AG04449 (cell line): ENCODE results near the gene PNMA1.

Experiments
- CTCF ChIA-PET: fragments of 350-600 bp; formaldehyde crosslinking; extraction: SDS; loops from one replicate; lab custom pipeline; 2021; ENCODE audit warnings: antibody characterized with exemption; lab: Yijun Ruan, JAX
- POLR2A ChIA-PET: fragments of 400-600, 350-600 bp; formaldehyde crosslinking; extraction: SDS; loops from one replicate; lab custom pipeline; 2020; ENCODE audit warnings: antibody characterized with exemption, inconsistent platforms; lab: Yijun Ruan, JAX
- DNase-seq: peaks from one replicate; pipeline ENCODE4 v3.0.0-alpha.2; 2010; ENCODE audit warnings: low read depth, low spot score
- H3K4me3 ChIP-seq: 2 replicates; pipeline ENCODE4 v1.5.1; 2011; ENCODE audit warnings: low read depth, mild to moderate bottlenecking, control low read depth, low read length
- CTCF ChIP-seq: IDR thresholded peaks from one replicate; pipeline ENCODE4 v1.5.1; 2011; ENCODE audit warnings: mild to moderate bottlenecking, moderate library complexity, low read length, control low read depth, inconsistent platforms; ENCODE audit not compliant: insufficient read depth; ENCODE audit errors: missing control alignments

Gene PNMA1

GRCh38 chr14:73723797-73724661 lies 9.8 kb upstream of the PNMA1 start:
- TF ChIP-seq CTCF, result no peak
- peak; percentile 91 for DNase-seq
- no peak overlapping the region for H3K4me3 ChIP-seq
- POLR2A ChIA-PET, result interaction anchor here (0.5 kb wide), 1 partner anchor 122 kb away, joined by 4 read pairs; no protein-coding TSS in a partner anchor
- CTCF ChIA-PET, result interaction anchor here (0.7 to 10.5 kb wide), 17 partner anchors 8 to 144 kb away, joined by 3 to 173 read pairs (median 4); partner anchors contain the start of gene PTGR2

- TF ChIP-seq CTCF, result no peak
- no peak overlapping the region for H3K4me3 ChIP-seq
- ChIA-PET CTCF (interaction anchor here (0.7 to 10.5 kb wide), 15 partner anchors 9 to 144 kb away, joined by 3 to 173 read pairs (median 4); partner anchors contain the start of gene PTGR2), POLR2A (no interaction called here)
- no peak for DNase-seq
Observed at GRCh38 chr14:73723406-73723796, 9.2 kb upstream of the PNMA1 start.

DNA sequence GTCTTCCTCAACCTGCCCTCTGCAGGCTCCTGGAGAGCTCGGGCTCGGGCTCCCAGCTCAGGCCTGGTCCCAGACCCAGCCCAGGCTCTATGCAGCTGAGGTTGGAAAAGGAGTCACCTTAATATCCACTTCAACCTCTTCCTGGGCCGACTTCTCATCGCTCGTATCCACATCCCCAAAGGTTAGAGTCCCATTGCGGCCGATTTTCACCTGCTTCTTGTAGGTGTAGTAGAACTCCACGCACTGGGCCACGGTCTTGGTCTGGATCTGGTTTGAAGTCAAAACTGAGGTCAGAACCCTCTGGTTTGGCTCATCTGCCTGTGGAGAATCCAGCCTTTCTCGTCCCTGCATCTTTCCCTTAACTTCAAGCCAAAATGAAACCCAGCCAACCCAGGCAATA lies 8.4 kb upstream of the PNMA1 start:
- ChIA-PET POLR2A (no interaction called here), CTCF (interaction anchor here (1.0 to 10.5 kb wide), 6 partner anchors 10 to 213 kb away, joined by 3 to 173 read pairs (median 5); no protein-coding TSS in a partner anchor)
- TF ChIP-seq CTCF, result no peak
- H3K4me3 ChIP-seq, result no peak overlapping the region
- no peak for DNase-seq

GRCh38 chr14:73721101-73721821 lies 7.1 kb upstream of the PNMA1 start:
- ChIA-PET CTCF (interaction anchor here (1.3 to 10.5 kb wide), 2 partner anchors 106 to 211 kb away, joined by 3 to 173 read pairs; no protein-coding TSS in a partner anchor), POLR2A (interaction anchor here (0.6 kb wide), 1 partner anchor 35 kb away, joined by 3 read pairs; no protein-coding TSS in a partner anchor)
- no peak overlapping the region for H3K4me3 ChIP-seq
- no peak for DNase-seq
- no peak for TF ChIP-seq CTCF

- no peak for DNase-seq
- H3K4me3 ChIP-seq, result no peak overlapping the region
- TF ChIP-seq CTCF, result no peak
- POLR2A ChIA-PET, result no interaction called here
- CTCF ChIA-PET, result interaction anchor here (1.8 kb wide), 1 partner anchor 8 kb away, joined by 12 read pairs; no protein-coding TSS in a partner anchor
Observed at GRCh38 chr14:73720636-73721035, 6.5 kb upstream of the PNMA1 start.
